ENCODE results near the gene SARM1. TPM values are rescaled to one million over a fixed set of nuclear protein-coding genes. Genes with fewer than 3 reads are reported as not detected.

Gene SARM1
- total and polyA plus RNA-seq, 2 of the 13 experiments (the other 11 are each of a cell fraction or from before 2014, with no cell fraction given) = 0.73 to 0.86 TPM

DNA sequence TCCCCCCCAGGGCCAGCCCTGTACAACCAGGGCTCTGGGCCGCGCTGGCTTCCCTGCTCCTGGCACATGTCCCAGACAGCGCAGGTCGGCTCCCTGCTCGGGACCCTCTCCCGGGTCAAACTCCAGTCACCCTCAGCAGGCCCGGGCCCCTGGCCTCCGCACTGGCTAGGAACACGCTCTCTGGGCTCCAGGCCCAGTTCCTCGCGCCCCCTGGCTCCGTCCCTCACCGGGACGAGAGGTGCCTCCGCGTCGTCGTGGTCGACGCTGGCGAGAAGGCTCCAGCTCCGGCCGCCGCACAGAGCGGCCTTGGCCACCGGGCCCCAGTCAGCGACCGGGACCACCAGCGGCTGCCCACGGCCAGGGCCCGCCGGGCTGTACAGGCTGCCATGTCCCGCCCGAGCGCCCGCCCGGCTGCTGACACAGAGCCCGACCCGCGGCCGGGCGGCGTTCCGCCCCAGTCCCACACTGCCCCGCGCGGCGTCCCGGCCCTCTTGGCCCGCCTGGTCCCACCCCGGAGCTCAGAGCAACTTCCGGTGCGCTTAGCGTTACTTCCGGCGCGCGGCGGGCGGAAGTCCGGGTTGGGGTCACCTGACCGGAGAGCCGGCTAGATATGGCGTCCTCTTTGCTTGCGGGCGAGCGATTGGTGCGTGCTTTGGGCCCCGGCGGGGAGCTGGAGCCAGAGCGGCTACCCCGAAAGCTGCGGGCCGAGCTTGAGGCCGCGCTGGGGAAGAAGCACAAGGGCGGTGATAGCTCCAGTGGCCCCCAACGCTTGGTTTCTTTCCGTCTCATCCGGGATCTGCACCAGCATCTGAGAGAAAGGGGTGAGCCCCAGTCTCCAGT is 14.2 kb upstream of the SARM1 start, which contains the start of gene POLDIP2 (continued):
- TF ChIP-seq KLF16 (CRISPR knock-in tag; IDR thresholded peaks at IDR 0.05) (peak in 1 of 2 experiments; percentile 58; a peak in 1 of 4 replicates), HNF4G (IDR thresholded peaks at IDR 0.05; ENCODE audit: borderline replicate concordance, low read depth, low read length) (no peak), HNF4G (CRISPR knock-in tag; IDR thresholded peaks at IDR 0.05; ENCODE audit: borderline replicate concordance, low read depth) (peak; percentile 78), MBD4 (IDR thresholded peaks at IDR 0.05; ENCODE audit: borderline replicate concordance, low read length) (no peak), MTA3 (CRISPR knock-in tag; IDR thresholded peaks at IDR 0.05) (no peak; the same call in 1 of the 2 replicates), ZNF180 (CRISPR knock-in tag; IDR thresholded peaks at IDR 0.05; ENCODE audit: borderline replicate concordance, low read depth) (no peak), MEIS1 (CRISPR knock-in tag; IDR thresholded peaks at IDR 0.05; ENCODE audit: borderline replicate concordance) (no peak), ZMAT3 (CRISPR knock-in tag; conservative IDR thresholded peaks at IDR 0.05) (no peak), RBM22 (optimal IDR thresholded peaks at IDR 0.05; ENCODE audit: low read length) (no peak), ARNTL (CRISPR knock-in tag; IDR thresholded peaks at IDR 0.05) (peak; percentile 41), RCOR2 (CRISPR knock-in tag; IDR thresholded peaks at IDR 0.05) (no peak), ZKSCAN1 (IDR thresholded peaks at IDR 0.05; ENCODE audit: low read length) (no peak), GLMP (CRISPR knock-in tag; IDR thresholded peaks at IDR 0.05; ENCODE audit: borderline replicate concordance) (no peak), ZFP36L1 (CRISPR knock-in tag; IDR thresholded peaks at IDR 0.05) (0 out of 2 replicates have a peak, but pooled peaks have one; percentile 32), SALL1 (CRISPR knock-in tag; IDR thresholded peaks at IDR 0.05) (peak; percentile 84), PHF5A (CRISPR knock-in tag; IDR thresholded peaks at IDR 0.05; ENCODE audit: low read depth, unreplicated experiment) (peak; percentile 81), ZNF747 (CRISPR knock-in tag; IDR thresholded peaks at IDR 0.05; ENCODE audit: borderline replicate concordance) (peak; percentile 64; the same call in 1 of the 2 replicates), FOXJ3 (CRISPR knock-in tag; IDR thresholded peaks at IDR 0.05; ENCODE audit: borderline replicate concordance) (peak; percentile 20; the same call in 1 of the 2 replicates)
- TF ChIP-seq, protein P1, sequence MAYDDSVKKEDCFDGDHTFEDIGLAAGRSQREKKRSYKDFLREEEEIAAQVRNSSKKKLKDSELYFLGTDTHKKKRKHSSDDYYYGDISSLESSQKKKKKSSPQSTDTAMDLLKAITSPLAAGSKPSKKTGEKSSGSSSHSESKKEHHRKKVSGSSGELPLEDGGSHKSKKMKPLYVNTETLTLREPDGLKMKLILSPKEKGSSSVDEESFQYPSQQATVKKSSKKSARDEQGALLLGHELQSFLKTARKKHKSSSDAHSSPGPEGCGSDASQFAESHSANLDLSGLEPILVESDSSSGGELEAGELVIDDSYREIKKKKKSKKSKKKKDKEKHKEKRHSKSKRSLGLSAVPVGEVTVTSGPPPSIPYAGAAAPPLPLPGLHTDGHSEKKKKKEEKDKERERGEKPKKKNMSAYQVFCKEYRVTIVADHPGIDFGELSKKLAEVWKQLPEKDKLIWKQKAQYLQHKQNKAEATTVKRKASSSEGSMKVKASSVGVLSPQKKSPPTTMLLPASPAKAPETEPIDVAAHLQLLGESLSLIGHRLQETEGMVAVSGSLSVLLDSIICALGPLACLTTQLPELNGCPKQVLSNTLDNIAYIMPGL (CRISPR knock-in tag; IDR thresholded peaks at IDR 0.05; ENCODE audit: borderline replicate concordance in 1 of 2, low read depth in 1 of 2) = peak; percentile 64 to 85; a peak in 2 of 4 replicates
- TF ChIP-seq, protein P2, sequence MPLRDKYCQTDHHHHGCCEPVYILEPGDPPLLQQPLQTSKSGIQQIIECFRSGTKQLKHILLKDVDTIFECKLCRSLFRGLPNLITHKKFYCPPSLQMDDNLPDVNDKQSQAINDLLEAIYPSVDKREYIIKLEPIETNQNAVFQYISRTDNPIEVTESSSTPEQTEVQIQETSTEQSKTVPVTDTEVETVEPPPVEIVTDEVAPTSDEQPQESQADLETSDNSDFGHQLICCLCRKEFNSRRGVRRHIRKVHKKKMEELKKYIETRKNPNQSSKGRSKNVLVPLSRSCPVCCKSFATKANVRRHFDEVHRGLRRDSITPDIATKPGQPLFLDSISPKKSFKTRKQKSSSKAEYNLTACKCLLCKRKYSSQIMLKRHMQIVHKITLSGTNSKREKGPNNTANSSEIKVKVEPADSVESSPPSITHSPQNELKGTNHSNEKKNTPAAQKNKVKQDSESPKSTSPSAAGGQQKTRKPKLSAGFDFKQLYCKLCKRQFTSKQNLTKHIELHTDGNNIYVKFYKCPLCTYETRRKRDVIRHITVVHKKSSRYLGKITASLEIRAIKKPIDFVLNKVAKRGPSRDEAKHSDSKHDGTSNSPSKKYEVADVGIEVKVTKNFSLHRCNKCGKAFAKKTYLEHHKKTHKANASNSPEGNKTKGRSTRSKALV (CRISPR knock-in tag; IDR thresholded peaks at IDR 0.05) = no peak
- TF ChIP-seq, protein P3, sequence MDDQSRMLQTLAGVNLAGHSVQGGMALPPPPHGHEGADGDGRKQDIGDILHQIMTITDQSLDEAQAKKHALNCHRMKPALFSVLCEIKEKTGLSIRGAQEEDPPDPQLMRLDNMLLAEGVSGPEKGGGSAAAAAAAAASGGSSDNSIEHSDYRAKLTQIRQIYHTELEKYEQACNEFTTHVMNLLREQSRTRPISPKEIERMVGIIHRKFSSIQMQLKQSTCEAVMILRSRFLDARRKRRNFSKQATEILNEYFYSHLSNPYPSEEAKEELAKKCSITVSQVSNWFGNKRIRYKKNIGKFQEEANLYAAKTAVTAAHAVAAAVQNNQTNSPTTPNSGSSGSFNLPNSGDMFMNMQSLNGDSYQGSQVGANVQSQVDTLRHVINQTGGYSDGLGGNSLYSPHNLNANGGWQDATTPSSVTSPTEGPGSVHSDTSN (CRISPR knock-in tag; IDR thresholded peaks at IDR 0.05; ENCODE audit: borderline replicate concordance) = 0 out of 2 replicates have a peak, but pooled peaks have one; percentile 23
